Retinal pigment epithelial cell (primary cell): ENCODE measurements around the gene CPM.

ENCODE experiments used
- DNase-seq: peaks from one replicate; pipeline ENCODE4 v3.0.0-alpha.2; 2010; ENCODE audit warnings: low read depth
- H3K4me3 ChIP-seq: 2 replicates; pipeline ENCODE4 v1.5.1; 2011; ENCODE audit warnings: mild to moderate bottlenecking, low read length, control low read depth, moderate library complexity
- TF ChIP-seq, protein P1 (sequence below): conservative IDR thresholded peaks from 2 replicates; pipeline ENCODE4 v1.5.1; 2011; ENCODE audit warnings: low read depth, low read length, control low read depth, inconsistent platforms

Gene CPM

DNA sequence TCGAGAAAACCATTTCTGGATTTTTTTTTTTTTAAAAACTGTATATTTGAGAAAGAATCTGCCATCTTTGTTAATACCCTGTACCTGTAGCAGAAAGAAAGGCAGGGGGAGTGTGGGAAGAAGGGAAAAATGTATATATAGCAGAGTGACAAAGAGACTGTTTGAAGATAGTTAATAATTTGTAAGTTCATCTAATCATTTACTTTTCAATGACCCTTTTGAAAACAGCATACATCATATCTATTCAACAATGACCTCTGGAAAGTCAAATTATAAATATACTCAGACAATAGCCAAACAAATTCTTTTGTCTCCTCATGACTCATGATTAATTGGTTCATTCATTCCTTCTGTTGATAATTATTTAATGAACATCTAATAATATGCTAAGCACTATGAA lies 10.9 kb upstream of the CPM start:
- H3K4me3 ChIP-seq, result no peak overlapping the region
- TF ChIP-seq, protein P1, sequence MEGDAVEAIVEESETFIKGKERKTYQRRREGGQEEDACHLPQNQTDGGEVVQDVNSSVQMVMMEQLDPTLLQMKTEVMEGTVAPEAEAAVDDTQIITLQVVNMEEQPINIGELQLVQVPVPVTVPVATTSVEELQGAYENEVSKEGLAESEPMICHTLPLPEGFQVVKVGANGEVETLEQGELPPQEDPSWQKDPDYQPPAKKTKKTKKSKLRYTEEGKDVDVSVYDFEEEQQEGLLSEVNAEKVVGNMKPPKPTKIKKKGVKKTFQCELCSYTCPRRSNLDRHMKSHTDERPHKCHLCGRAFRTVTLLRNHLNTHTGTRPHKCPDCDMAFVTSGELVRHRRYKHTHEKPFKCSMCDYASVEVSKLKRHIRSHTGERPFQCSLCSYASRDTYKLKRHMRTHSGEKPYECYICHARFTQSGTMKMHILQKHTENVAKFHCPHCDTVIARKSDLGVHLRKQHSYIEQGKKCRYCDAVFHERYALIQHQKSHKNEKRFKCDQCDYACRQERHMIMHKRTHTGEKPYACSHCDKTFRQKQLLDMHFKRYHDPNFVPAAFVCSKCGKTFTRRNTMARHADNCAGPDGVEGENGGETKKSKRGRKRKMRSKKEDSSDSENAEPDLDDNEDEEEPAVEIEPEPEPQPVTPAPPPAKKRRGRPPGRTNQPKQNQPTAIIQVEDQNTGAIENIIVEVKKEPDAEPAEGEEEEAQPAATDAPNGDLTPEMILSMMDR, result no peak
- DNase-seq, result no peak

GRCh38 chr12:68940731-68941130 lies 7.8 kb upstream of the CPM start:
- TF ChIP-seq, protein P1, result no peak
- no peak for DNase-seq
- H3K4me3 ChIP-seq, result no peak overlapping the region

- TF ChIP-seq, protein P1, result no peak
- no peak for DNase-seq
- H3K4me3 ChIP-seq, result no peak overlapping the region
These were observed 6.5 kb upstream of the CPM start for GRCh38 chr12:68939505-68939904.

DNA sequence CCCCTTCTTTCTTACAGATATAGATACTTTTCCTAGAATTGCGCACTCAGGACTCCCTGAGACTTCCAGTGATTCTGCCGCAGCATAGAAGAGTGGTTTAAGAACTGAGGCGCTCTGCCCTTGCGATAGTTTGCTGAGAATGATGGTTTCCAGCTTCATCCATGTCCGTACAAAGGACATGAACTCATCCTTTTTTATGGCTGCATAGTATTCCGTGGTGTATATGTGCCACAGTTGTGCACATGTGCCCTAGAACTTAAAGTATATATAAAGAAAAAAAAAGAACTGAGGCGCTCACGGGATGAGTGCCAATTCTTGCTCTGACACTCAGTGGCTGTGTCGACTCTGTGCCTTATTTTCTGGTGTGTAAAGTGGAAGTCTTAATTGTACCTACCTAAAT lies 1.4 kb upstream of the CPM start:
- TF ChIP-seq, protein P1, result no peak
- DNase-seq, result no peak
- no peak overlapping the region for H3K4me3 ChIP-seq

- no peak for DNase-seq
- H3K4me3 ChIP-seq, result peak overlapping the region; percentile 51
- TF ChIP-seq, protein P1, result no peak
These were observed 627 bp downstream of the CPM start for GRCh38 chr12:68932128-68932960.

DNA sequence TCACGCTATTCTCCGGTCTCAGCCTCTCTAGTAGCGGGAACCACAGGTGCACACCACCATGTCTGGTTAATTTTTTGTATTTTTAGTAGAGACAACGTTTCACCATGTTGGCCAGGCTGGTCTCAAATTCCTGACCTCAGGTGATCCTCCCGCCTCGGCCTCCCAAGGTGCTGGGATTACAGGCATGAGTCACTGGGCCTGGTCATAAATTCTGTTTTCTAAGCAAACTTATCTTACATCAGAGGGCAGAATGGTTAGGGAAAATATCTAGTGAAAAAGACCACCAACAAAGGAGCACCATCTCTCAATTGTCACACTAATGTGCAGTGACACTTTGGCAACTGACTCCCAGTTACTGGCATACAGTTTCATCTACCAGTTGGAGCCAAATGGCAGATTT lies 2.8 kb downstream of the CPM start:
- TF ChIP-seq, protein P1, result no peak
- no peak for DNase-seq
- H3K4me3 ChIP-seq, result no peak overlapping the region

- DNase-seq, result no peak
- no peak overlapping the region for H3K4me3 ChIP-seq
- TF ChIP-seq, protein P1, result no peak
These were observed 8.4 kb downstream of the CPM start for GRCh38 chr12:68924546-68924945.
